Measurements from ENCODE around the gene TSR3. TPM values are rescaled to one million over a fixed set of nuclear protein-coding genes. Genes with fewer than 3 reads are reported as not detected.

Gene TSR3
- total RNA-seq, 4 donors from 2014 or later = 42.4 to 78.5 (median 61.9) TPM

- TF ChIP-seq CTCF (IDR thresholded peaks at IDR 0.05) = no peak
- DNase-seq (ENCODE audit: low spot score) = no peak
- ATAC-seq (ENCODE audit: low FRiP score) = no peak
Measured at GRCh38 chr16:1394367-1394951, 42.8 kb upstream of the TSR3 start.

DNA sequence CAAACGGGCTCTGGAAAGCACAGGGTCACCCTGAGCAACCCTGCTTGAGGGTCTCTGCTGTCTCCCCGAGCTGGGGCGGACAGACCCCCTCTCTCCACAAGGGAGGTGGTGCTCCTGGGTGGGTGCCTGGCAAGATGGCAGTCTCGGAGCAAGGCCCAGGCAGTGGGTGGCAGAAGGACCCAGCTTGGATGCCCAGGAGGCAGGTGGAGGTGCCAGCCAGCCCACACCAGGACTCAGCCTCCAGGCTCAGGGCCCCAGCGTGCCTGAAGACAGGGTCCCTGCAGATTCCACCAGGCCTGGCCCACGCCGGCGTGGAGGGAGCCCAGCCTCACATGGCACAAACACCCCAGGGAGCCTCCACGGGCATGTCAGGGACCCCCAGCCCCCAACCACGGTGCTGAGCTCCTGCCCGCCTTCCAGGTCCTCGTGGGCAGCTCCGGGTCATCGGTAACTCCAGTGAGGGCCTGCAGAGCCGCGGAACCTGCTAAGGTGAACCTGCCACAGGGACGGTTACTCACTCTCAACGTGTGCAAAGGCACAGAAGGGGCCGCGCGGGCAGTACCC, 42.0 kb upstream of the TSR3 start:
- no peak for TF ChIP-seq CTCF (IDR thresholded peaks at IDR 0.05)
- DNase-seq (ENCODE audit: low spot score) (no peak), ATAC-seq (ENCODE audit: low FRiP score) (no peak)

DNA sequence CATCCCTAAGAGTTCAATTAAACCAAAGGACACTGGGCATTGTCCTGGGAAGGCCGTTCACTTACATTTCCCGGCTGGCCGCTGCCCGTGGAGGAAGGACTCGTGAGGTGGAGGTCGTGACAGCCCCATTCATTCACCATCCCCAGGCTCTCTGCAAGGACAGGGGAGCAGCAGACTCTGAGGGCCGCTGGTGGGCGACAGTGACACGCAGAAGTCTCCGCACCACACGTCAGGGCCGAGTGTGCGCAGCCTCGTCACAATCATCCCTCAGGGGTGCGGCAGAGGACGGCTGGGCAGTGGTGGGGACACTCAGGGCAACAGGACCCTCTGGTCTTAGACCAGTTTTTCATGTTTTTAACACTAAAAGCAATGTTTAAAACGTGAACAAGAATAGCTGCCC, 41.1 kb upstream of the TSR3 start:
- TF ChIP-seq CTCF (IDR thresholded peaks at IDR 0.05) = no peak
- DNase-seq (ENCODE audit: low spot score) (no peak), ATAC-seq (ENCODE audit: low FRiP score) (no peak)

DNA sequence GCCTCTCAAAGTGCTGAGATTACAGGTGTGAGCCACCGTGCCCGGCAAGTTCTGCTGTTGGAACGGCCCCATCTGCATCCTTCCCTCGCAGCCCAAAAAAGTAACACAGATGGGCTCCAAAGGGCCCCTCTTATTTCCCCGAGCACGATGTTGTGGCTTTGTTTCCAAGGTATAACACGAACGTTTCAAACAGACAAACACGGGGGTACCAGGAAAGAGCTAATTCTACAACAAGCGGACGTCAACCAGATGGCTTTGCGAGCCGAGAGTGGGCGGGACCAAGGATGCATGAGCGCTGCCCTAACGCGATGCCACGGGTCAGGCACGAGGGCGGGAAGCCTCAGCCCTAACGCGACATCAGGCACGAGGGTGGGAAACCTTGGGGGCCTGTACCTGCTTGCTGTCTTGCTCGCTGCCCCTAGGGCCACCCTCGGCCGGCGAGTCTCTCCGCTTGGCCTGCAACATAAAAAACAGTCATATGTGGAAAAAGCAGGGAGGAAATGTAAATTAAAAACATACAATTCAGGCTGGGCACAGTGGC, 38.6 kb upstream of the TSR3 start:
- DNase-seq (ENCODE audit: low spot score) (no peak), ATAC-seq (ENCODE audit: low FRiP score) (no peak)
- TF ChIP-seq CTCF (IDR thresholded peaks at IDR 0.05) = no peak

GRCh38 chr16:1389762-1390161, 38.1 kb upstream of the TSR3 start:
- TF ChIP-seq CTCF (IDR thresholded peaks at IDR 0.05) = no peak
- ATAC-seq (ENCODE audit: low FRiP score) = no peak
- no peak for DNase-seq (ENCODE audit: low spot score)

DNA sequence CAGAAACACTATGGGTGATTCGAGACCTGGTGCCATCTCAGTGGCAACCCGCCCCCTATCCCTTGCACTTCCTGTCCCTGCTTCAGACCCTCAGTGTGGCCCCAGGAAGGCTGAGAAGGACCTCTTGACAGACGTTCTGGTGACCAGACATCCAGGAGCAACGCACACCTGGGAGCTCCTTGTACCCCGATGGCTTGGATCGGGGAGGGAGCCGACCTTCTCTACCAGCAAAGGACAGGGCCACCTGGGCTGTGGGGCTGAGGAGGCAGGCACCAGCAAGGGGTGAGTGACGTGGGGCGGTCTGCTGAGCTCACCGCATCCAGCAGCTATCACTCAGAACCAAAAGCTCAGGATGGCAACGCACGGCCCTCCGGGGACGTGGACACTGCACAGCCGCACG, 35.7 kb upstream of the TSR3 start:
- DNase-seq (ENCODE audit: low spot score) (no peak), ATAC-seq (ENCODE audit: low FRiP score) (no peak)
- TF ChIP-seq CTCF (IDR thresholded peaks at IDR 0.05) = no peak

DNA sequence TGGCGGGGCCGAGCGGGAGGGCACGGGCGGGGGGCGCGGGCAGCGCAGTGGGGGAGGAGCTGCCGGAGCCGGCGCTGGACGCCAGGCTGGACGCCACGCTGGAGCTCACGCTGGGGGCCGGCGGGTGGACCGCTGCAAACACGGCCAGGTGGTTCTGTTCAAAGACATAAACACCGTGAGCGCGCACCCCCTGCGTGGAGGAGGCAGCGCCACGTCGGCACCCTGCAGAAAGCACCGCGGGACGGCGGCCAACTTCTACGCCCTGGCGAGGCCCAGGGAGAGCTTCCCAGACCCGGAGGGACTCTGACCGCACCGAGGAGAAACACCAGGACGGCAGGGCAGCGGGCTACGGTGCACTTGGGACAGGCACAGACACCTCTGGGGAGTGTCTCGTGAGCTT, 33.6 kb upstream of the TSR3 start:
- TF ChIP-seq CTCF (IDR thresholded peaks at IDR 0.05) = no peak
- ATAC-seq (ENCODE audit: low FRiP score) (no peak), DNase-seq (ENCODE audit: low spot score) (no peak)

All from omental fat pad (tissue), 4 donors.